Glutamatergic neuron (in vitro differentiated cells): ENCODE results near the gene PPP1R18. TPM values are rescaled to one million over a fixed set of nuclear protein-coding genes. Genes with fewer than 3 reads are reported as not detected.

Experiments
- DNase-seq: peaks from one replicate; pipeline ENCODE4 v3.0.0; 2022
- H3K27ac Mint-ChIP-seq: one replicate; pipeline ENCODE4 v1.8.0; 2020; ENCODE audit warnings: mild to moderate bottlenecking, mixed read lengths, inconsistent platforms; ENCODE audit not compliant: unreplicated experiment
- H3K27me3 Mint-ChIP-seq: one replicate; pipeline ENCODE4 v1.8.0; 2020; ENCODE audit warnings: mild to moderate bottlenecking, moderate library complexity, mixed read lengths, inconsistent platforms; ENCODE audit not compliant: unreplicated experiment
- H3K36me3 Mint-ChIP-seq: one replicate; pipeline ENCODE4 v1.8.0; 2020; ENCODE audit warnings: mild to moderate bottlenecking, mixed read lengths, inconsistent platforms; ENCODE audit not compliant: unreplicated experiment
- H3K4me1 Mint-ChIP-seq: one replicate; pipeline ENCODE4 v1.8.0; 2020; ENCODE audit warnings: mild to moderate bottlenecking, low read depth, mixed read lengths, inconsistent platforms; ENCODE audit not compliant: unreplicated experiment
- H3K4me3 Mint-ChIP-seq: one replicate; pipeline ENCODE4 v1.8.0; 2020; ENCODE audit warnings: mild to moderate bottlenecking, mixed read lengths, inconsistent platforms; ENCODE audit not compliant: unreplicated experiment
- H3K9me3 Mint-ChIP-seq: one replicate; pipeline ENCODE4 v1.8.0; 2020; ENCODE audit warnings: mild to moderate bottlenecking, moderate library complexity, mixed read lengths, inconsistent platforms; ENCODE audit not compliant: unreplicated experiment
- CTCF ChIP-seq: fragments of 200-600 bp; sonication (generic); IDR thresholded peaks from one replicate; pipeline ENCODE4 v1.5.0; 2021; ENCODE audit not compliant: partially characterized antibody, unreplicated experiment
- total RNA-seq: library from RNA; stranded (reverse); fragmentation: NEBNext Ultra II Directional; extraction: Animal tissue kit (Norgen Biotek cat#: 25700); gene quantifications from one replicate; pipeline ENCODE4 v1.2.1, GENCODE V29; 2021; ENCODE audit not compliant: unreplicated experiment

Gene PPP1R18
- total RNA-seq, 1 donor from 2014 or later = 175 TPM

- DNase-seq = no peak
- no peaks in the 10 kb centered on the region for H3K4me1 Mint-ChIP-seq
- H3K36me3 Mint-ChIP-seq = no peaks in the 10 kb centered on the region
- H3K27ac Mint-ChIP-seq = no peak overlapping the region
- no peak for TF ChIP-seq CTCF
- no peak overlapping the region for H3K4me3 Mint-ChIP-seq
- H3K9me3 Mint-ChIP-seq = peaks cover 1% of the 10 kb centered on the region
- peaks cover 2% of the 10 kb centered on the region for H3K27me3 Mint-ChIP-seq
These were observed 29.0 kb downstream of the PPP1R18 start for GRCh38 chr6:30657454-30657853.

GRCh38 chr6:30656513-30656912 lies 29.9 kb downstream of the PPP1R18 start:
- Mint-ChIP-seq H3K27me3 (peaks cover 4% of the 10 kb centered on the region), H3K4me1 (no peaks in the 10 kb centered on the region), H3K9me3 (peaks cover 1% of the 10 kb centered on the region), H3K36me3 (no peaks in the 10 kb centered on the region), H3K27ac (no peak overlapping the region), H3K4me3 (no peak overlapping the region)
- no peak for TF ChIP-seq CTCF
- no peak for DNase-seq

- Mint-ChIP-seq H3K4me3 (no peak overlapping the region), H3K27ac (no peak overlapping the region), H3K27me3 (peaks cover 6% of the 10 kb centered on the region), H3K36me3 (no peaks in the 10 kb centered on the region), H3K4me1 (no peaks in the 10 kb centered on the region), H3K9me3 (peaks cover 1% of the 10 kb centered on the region)
- no peak for DNase-seq
- no peak for TF ChIP-seq CTCF
These were observed 30.7 kb downstream of the PPP1R18 start for GRCh38 chr6:30655743-30656094.

- Mint-ChIP-seq H3K36me3 (no peaks in the 10 kb centered on the region), H3K4me3 (no peak overlapping the region), H3K4me1 (no peaks in the 10 kb centered on the region), H3K27me3 (peaks cover 6% of the 10 kb centered on the region), H3K27ac (no peak overlapping the region), H3K9me3 (peaks cover 1% of the 10 kb centered on the region)
- no peak for TF ChIP-seq CTCF
- no peak for DNase-seq
These were observed 31.4 kb downstream of the PPP1R18 start for GRCh38 chr6:30654798-30655742.

- peak overlapping the region; percentile 30 for H3K4me3 Mint-ChIP-seq
- H3K27me3 Mint-ChIP-seq = peaks cover 9% of the 10 kb centered on the region
These were observed 35.3 kb downstream of the PPP1R18 start for GRCh38 chr6:30651143-30651542.

More at GRCh38 chr6:30651143-30651542, 35.3 kb downstream of the PPP1R18 start:
- Mint-ChIP-seq H3K36me3 (no peaks in the 10 kb centered on the region), H3K4me1 (peaks cover 9% of the 10 kb centered on the region), H3K27ac (peak overlapping the region; percentile 66), H3K9me3 (peaks cover 7% of the 10 kb centered on the region)
- DNase-seq = no peak
- no peak for TF ChIP-seq CTCF
